Inflammatory macrophage (primary cell): ENCODE measurements around the gene SUDS3.
"Not testable (repeated sequence)": the region's sequence is repeated elsewhere in the genome, so short reads cannot be mapped to it uniquely, and the experiment has no call there.

Experiments used
- DNase-seq, 2 donors: peaks; one replicate each; pipeline ENCODE4 v3.0.0-alpha.2; 2020 to 2022

Gene SUDS3

GRCh38 chr12:118398524-118398923, 22.2 kb downstream of the SUDS3 start:
- peak; percentile 20 to 30 for DNase-seq

GRCh38 chr12:118398940-118399339, 22.6 kb downstream of the SUDS3 start:
- peak; percentile 80 to 84 for DNase-seq

- no peak for DNase-seq
Measured at GRCh38 chr12:118402251-118402650, 25.9 kb downstream of the SUDS3 start.

- DNase-seq: peak; percentile 44 to 45
Measured at GRCh38 chr12:118404876-118405521, 28.6 kb downstream of the SUDS3 start.

- DNase-seq: not testable (repeated sequence)
Measured at GRCh38 chr12:118408241-118408640, 31.9 kb downstream of the SUDS3 start.

GRCh38 chr12:118409834-118410233, 33.5 kb downstream of the SUDS3 start:
- no peak for DNase-seq

GRCh38 chr12:118417942-118418341, 41.6 kb downstream of the SUDS3 start:
- no peak for DNase-seq

GRCh38 chr12:118418385-118419057, 42.2 kb downstream of the SUDS3 start:
- no peak for DNase-seq

GRCh38 chr12:118420673-118421072, 44.3 kb downstream of the SUDS3 start:
- no peak for DNase-seq

GRCh38 chr12:118424884-118425283, 48.5 kb downstream of the SUDS3 start:
- DNase-seq: no peak

GRCh38 chr12:118425364-118425763, 49.0 kb downstream of the SUDS3 start:
- no peak for DNase-seq

GRCh38 chr12:118427819-118428218, 51.5 kb downstream of the SUDS3 start:
- no peak for DNase-seq

- no peak for DNase-seq
Measured at GRCh38 chr12:118428643-118429042, 52.3 kb downstream of the SUDS3 start.

- no peak for DNase-seq
Measured at GRCh38 chr12:118429688-118430383, 53.5 kb downstream of the SUDS3 start.

- DNase-seq: no peak
Measured at GRCh38 chr12:118430516-118430915, 54.2 kb downstream of the SUDS3 start.

GRCh38 chr12:118432812-118433545, 56.6 kb downstream of the SUDS3 start:
- DNase-seq: no peak

GRCh38 chr12:118436002-118436730, 59.8 kb downstream of the SUDS3 start:
- no peak for DNase-seq

- no peak for DNase-seq
Measured at GRCh38 chr12:118436986-118437385, 60.6 kb downstream of the SUDS3 start.

- DNase-seq: no peak
Measured at GRCh38 chr12:118439068-118439467, 62.7 kb downstream of the SUDS3 start.

GRCh38 chr12:118446247-118446646, 69.9 kb downstream of the SUDS3 start:
- DNase-seq: no peak

GRCh38 chr12:118447181-118447580, 70.8 kb downstream of the SUDS3 start:
- DNase-seq: no peak

- no peak for DNase-seq
Measured at GRCh38 chr12:118448341-118448740, 72.0 kb downstream of the SUDS3 start.
